ENCODE results near the gene TM9SF2. TPM values are rescaled to one million over a fixed set of nuclear protein-coding genes. Genes with fewer than 3 reads are reported as not detected.

Gene TM9SF2
- total RNA-seq, 3 donors from 2014 or later: 54.5 to 55.8 (median 55.3) TPM

DNA sequence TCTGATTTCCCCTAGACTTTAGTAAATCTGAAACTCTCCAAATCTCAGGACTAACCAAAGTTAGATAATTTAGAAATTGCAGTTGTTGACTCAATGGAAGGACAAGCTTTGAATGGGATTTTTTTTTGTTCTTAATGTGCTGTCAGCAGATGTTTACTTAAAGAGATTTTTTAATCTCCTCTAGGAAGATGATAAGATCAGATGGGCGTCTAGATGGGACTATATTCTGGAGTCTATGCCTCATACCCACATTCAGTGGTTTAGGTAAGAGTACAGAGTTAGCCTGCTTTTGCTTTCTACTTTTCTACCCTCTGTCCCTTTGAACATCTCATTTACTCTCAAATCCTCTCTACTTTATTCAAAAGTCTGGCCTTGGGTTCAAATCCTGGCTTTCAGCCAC is 39.3 kb downstream of the TM9SF2 start:
- Mint-ChIP-seq H3K4me1 (ENCODE audit: low read depth) (peaks cover 44% of the 10 kb centered on the region), H3K4me3 (no peak overlapping the region), H3K9me3 (no peaks in the 10 kb centered on the region), H3K27me3 (ENCODE audit: low read depth) (no peaks in the 10 kb centered on the region), H3K36me3 (ENCODE audit: insufficient read depth) (peaks cover 55% of the 10 kb centered on the region)
- DNase-seq (no peak), ATAC-seq (peak; percentile 33 to 35)

DNA sequence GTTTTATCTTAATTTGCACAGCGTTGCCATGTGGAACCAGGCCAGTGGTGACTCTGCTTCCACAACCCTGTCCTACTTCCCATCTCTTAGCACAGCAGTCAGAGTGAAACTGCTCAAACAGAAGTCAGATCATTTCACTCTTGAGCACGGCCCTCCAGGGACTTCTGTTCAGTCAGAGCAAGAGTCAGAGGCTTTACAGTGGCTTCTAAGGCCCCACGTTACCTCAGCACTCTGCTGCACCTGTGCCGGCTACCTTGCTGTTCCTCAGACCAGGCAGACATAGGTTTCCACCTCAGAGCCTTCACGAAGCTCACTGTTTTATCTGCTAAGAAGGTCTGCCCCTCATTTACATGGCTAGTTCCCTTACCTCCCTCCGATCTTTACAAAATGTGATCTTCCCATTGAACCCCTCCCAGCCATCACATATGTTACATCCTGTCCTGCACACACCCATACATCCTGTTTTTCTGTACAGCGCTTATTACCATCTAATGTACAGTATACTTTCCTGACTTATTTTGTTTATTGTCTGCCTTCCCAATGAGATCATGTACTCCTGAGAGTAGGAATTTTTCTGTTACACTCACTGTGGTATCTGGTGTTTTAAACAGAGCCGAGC is 41.6 kb downstream of the TM9SF2 start:
- DNase-seq (no peak), ATAC-seq (peak; percentile 93 to 96)
- Mint-ChIP-seq H3K4me1 (ENCODE audit: low read depth) (peaks cover 53% of the 10 kb centered on the region), H3K4me3 (peak overlapping the region; percentile 38), H3K36me3 (ENCODE audit: insufficient read depth) (peaks cover 60% of the 10 kb centered on the region), H3K27me3 (ENCODE audit: low read depth) (no peaks in the 10 kb centered on the region), H3K9me3 (no peaks in the 10 kb centered on the region)

DNA sequence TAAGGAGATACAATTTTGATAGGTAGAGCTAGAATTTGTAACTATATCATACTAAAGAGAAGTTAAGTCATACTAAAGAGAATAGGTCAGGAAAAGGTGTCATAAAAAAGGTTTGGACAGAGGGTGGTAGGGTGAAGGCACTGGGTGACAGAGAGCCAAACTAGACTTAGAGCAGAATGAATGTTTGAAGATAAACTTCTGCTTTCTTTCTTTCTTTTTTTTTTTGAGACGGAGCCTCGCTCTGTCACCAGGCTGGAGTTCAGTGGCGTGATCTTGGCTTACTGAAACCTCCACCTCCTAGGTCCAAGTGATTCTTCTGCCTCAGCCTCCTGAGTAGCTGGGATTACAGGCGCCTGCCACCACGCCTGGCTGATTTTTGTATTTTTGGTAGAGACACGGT is 44.1 kb downstream of the TM9SF2 start:
- H3K4me1 Mint-ChIP-seq (ENCODE audit: low read depth): peaks cover 57% of the 10 kb centered on the region

DNA sequence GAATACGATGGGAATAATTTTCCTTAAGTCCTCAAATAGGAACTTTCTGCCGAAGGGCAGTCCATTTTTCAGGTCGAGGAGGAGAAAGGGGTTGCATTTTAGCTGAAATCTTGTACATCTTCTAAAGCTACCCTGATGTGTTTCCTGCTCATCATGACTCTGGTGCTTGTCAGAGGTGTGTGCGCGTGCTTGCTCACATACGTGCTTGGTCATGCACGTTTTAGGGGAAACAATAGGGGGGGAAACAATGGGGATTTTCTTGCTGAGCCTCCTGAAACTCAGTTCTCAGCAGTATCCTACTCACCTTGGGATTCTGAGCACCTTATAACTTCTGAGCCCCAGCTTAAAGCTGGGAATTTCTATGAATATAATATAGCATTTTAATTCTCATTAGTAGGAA is 44.7 kb downstream of the TM9SF2 start:
- H3K36me3 Mint-ChIP-seq (ENCODE audit: insufficient read depth): peaks cover 59% of the 10 kb centered on the region
- no peaks in the 10 kb centered on the region for H3K9me3 Mint-ChIP-seq
- DNase-seq (no peak), ATAC-seq (no peak)
- peaks cover 50% of the 10 kb centered on the region for H3K4me1 Mint-ChIP-seq (ENCODE audit: low read depth)
- no peak overlapping the region for H3K4me3 Mint-ChIP-seq
- no peaks in the 10 kb centered on the region for H3K27me3 Mint-ChIP-seq (ENCODE audit: low read depth)

More for the DNA sequence above, 44.1 kb downstream of the TM9SF2 start:
- Mint-ChIP-seq H3K36me3 (ENCODE audit: insufficient read depth) (peaks cover 64% of the 10 kb centered on the region), H3K4me3 (no peak overlapping the region), H3K27me3 (ENCODE audit: low read depth) (no peaks in the 10 kb centered on the region), H3K9me3 (no peaks in the 10 kb centered on the region)
- DNase-seq: no peak
- ATAC-seq: no peak

DNA sequence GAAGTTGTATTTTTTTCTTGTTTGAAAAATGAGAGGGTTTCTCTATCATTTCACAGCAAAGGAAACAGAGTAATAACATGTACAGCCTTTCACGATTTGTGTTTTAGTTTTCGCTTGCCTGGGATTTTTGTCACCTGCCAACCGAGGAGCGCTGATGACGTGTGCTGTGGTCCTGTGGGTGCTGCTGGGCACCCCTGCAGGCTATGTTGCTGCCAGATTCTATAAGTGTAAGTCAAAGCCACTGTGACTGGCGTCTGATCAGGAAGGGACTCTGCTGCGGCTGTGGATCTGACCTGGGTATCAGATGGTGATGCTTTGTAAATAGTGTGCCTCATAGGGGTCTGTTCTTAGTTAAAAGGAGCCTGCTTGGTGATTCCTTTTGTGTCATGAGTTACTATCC is 45.6 kb downstream of the TM9SF2 start:
- Mint-ChIP-seq H3K9me3 (no peaks in the 10 kb centered on the region), H3K4me1 (ENCODE audit: low read depth) (peaks cover 44% of the 10 kb centered on the region), H3K4me3 (no peak overlapping the region), H3K36me3 (ENCODE audit: insufficient read depth) (peaks cover 60% of the 10 kb centered on the region), H3K27me3 (ENCODE audit: low read depth) (no peaks in the 10 kb centered on the region)
- ATAC-seq (no peak), DNase-seq (no peak)

DNA sequence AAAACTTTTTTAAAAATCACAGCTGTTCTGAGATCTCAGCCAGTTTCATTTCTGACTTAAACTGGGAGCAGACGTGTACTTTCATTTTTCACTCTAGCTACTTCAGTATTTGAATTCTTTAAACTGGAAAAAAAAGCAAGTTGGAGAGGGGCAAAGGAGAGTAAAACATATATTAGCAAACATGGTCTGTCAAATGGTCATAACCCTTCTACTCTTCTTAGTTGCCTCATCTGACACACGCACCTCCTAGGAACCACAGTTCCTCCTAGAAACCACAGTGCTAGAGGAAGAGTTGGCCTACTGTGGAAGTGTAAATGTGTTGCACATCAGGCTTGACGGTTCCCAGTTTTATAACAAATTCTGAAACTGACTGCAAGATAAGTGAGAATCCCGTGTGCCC is 47.2 kb downstream of the TM9SF2 start:
- no peaks in the 10 kb centered on the region for H3K27me3 Mint-ChIP-seq (ENCODE audit: low read depth)
- peaks cover 31% of the 10 kb centered on the region for H3K4me1 Mint-ChIP-seq (ENCODE audit: low read depth)
- ATAC-seq (peak; percentile 48 to 56), DNase-seq (no peak)
- H3K36me3 Mint-ChIP-seq (ENCODE audit: insufficient read depth): peaks cover 60% of the 10 kb centered on the region
- H3K4me3 Mint-ChIP-seq: no peak overlapping the region
- H3K9me3 Mint-ChIP-seq: no peaks in the 10 kb centered on the region

DNA sequence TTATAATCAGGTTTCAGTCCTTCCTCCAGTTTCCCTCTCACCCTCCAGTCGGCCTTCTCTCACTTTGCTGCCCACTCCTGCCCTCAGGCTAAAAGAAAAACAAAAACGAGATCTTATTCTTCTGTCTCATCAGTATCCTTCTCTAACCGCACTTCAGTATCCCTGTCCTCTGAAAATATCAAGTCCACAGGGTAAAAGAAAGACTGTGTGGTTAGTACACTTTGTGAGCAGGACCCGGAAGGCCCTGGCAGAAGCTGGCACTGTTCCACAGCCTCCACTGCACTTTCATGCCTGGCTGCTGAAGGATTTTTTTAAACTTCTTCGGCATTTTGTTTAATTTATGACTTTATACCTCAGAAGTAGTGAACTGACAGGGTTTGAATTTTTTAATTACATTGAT is 51.8 kb downstream of the TM9SF2 start:
- peaks cover 61% of the 10 kb centered on the region for H3K36me3 Mint-ChIP-seq (ENCODE audit: insufficient read depth)

DNA sequence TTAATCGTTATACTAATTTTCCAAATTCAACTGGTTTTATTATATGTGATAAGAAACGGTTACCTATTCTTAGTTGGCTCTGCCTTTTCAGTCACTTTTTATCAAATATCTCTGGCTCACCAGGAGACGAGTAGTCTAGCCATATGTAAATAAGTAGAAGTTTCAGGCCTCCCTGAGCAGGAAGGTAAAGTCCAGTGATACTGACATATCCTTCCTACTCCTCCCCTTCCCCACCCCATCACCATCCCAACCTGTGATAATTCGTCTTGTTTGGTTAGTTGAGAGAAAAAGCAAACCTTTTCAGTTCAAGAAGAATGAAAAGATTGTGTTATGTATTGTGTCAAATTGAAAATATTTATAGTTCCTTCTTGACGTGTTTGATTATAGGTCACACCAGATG is 53.9 kb downstream of the TM9SF2 start:
- DNase-seq: no peak

More for the DNA sequence above, 51.8 kb downstream of the TM9SF2 start:
- Mint-ChIP-seq H3K4me3 (no peak overlapping the region), H3K4me1 (ENCODE audit: low read depth) (peaks cover 25% of the 10 kb centered on the region), H3K9me3 (no peaks in the 10 kb centered on the region), H3K27me3 (ENCODE audit: low read depth) (no peaks in the 10 kb centered on the region)
- no peak for DNase-seq
- no peak for ATAC-seq

DNA sequence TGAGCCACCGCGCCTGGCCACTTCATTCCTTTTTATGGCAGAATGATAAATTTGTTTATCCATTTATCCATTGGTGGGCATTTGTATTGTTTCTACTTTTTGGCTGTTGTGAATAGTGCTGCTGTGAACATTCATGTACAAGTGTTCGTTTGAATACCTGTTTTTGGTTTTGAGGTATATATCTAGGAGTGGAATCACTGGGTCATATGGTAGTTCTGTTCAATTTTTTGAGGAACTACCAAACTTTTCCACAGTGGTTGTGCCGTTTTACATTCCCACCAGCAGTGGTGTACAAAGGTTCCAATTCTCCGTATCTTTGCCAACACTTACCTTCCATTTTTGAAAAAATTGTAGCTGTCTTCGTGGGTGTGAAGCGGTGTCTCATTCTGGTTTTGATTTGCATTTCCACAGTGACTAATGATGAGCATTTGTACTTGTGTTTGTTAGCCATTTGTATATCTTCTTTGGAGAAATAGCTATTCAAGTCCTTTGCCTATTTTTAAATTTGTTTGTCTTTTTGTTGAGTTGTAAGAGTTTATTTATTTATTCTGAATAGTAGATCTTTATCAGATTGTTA is 55.7 kb downstream of the TM9SF2 start:
- no peak for DNase-seq
- peaks cover 12% of the 10 kb centered on the region for H3K4me1 Mint-ChIP-seq (ENCODE audit: low read depth)
- peak in 1 of 2 donors; percentile 61 for ATAC-seq
- no peaks in the 10 kb centered on the region for H3K27me3 Mint-ChIP-seq (ENCODE audit: low read depth)
- H3K36me3 Mint-ChIP-seq (ENCODE audit: insufficient read depth): peaks cover 54% of the 10 kb centered on the region
- H3K4me3 Mint-ChIP-seq: no peak overlapping the region
- no peaks in the 10 kb centered on the region for H3K9me3 Mint-ChIP-seq

More for the DNA sequence above, 53.9 kb downstream of the TM9SF2 start:
- peaks cover 61% of the 10 kb centered on the region for H3K36me3 Mint-ChIP-seq (ENCODE audit: insufficient read depth)
- no peaks in the 10 kb centered on the region for H3K9me3 Mint-ChIP-seq
- H3K27me3 Mint-ChIP-seq (ENCODE audit: low read depth): no peaks in the 10 kb centered on the region
- no peak overlapping the region for H3K4me3 Mint-ChIP-seq
- ATAC-seq: no peak
- peaks cover 13% of the 10 kb centered on the region for H3K4me1 Mint-ChIP-seq (ENCODE audit: low read depth)

DNA sequence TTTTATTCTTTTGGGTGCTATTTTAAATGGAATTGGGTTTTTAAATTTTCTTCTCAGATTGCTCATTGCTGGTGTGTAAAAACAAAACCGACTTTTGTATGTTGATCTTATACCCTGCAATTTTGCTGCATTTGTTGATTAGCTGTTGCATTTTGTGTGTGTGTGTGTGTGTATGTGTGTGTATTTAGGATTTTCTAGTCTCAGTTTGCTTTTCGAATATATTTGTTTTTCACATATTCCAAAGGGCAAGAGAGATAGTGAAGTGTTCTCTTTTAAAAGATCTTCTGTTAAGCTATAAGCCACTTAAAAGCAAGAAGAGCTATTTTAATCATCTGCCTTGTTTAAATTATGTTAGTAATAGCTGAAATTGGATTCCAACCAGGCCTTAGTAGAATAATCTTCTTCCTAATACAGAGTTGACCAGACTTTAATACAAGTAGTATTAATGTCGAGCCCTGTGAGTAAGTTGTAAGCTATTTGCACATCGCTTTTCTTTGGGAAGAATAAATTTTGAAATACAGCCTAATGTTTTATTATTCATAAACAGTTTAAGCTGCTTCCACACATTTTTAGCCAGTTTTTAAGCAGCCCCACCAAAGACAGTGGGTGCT is 57.4 kb downstream of the TM9SF2 start:
- H3K9me3 Mint-ChIP-seq: no peaks in the 10 kb centered on the region
- no peak overlapping the region for H3K4me3 Mint-ChIP-seq
- peaks cover 12% of the 10 kb centered on the region for H3K4me1 Mint-ChIP-seq (ENCODE audit: low read depth)
- ATAC-seq (no peak), DNase-seq (no peak)
- no peaks in the 10 kb centered on the region for H3K27me3 Mint-ChIP-seq (ENCODE audit: low read depth)
- peaks cover 55% of the 10 kb centered on the region for H3K36me3 Mint-ChIP-seq (ENCODE audit: insufficient read depth)

DNA sequence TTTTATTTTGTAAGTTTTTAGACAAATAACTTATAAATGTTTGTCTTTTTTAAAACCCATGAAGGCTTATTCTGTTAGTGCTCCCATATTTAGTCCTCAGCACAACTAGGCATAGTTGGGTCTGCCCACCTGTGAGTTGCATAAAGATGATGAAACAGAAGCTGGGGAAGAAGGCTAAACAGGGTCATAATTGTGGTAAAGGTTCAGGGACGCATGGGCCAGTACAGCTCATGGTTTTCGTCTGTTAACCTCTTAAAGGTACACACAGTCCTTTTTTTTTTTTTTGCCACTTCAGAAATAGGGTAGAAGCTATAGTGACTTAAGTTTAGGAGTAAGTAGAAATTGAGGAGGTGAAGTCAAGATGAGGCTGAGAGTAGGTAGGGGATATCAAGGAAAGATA is 58.3 kb downstream of the TM9SF2 start:
- H3K9me3 Mint-ChIP-seq: no peaks in the 10 kb centered on the region
- H3K27me3 Mint-ChIP-seq (ENCODE audit: low read depth): no peaks in the 10 kb centered on the region
- H3K4me1 Mint-ChIP-seq (ENCODE audit: low read depth): peaks cover 12% of the 10 kb centered on the region
- ATAC-seq (no peak), DNase-seq (no peak)
- peaks cover 49% of the 10 kb centered on the region for H3K36me3 Mint-ChIP-seq (ENCODE audit: insufficient read depth)
- no peak overlapping the region for H3K4me3 Mint-ChIP-seq

DNA sequence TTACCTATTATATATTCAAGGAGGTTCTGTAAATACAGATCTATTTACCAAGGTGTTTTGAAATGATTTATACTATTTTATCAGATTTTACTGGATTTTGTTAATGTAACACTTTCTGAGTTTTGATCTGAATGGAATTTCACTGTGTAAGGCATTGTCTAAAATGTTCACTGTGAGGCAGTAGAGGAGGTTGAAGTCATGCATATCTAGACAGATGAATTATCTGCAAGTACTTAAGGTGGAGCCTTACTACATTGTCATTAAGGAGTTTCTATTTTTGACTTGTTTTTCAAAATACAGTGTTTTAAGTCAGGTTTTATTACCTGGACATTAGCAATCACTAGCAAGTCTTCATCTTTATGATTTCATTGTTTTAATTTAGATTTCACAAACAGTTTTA is 62.1 kb downstream of the TM9SF2 start:
- DNase-seq (no peak), ATAC-seq (no peak)
- peaks cover 4% of the 10 kb centered on the region for H3K9me3 Mint-ChIP-seq
- H3K36me3 Mint-ChIP-seq (ENCODE audit: insufficient read depth): peaks cover 28% of the 10 kb centered on the region
- H3K4me1 Mint-ChIP-seq (ENCODE audit: low read depth): peaks cover 4% of the 10 kb centered on the region
- H3K27me3 Mint-ChIP-seq (ENCODE audit: low read depth): no peaks in the 10 kb centered on the region
- no peak overlapping the region for H3K4me3 Mint-ChIP-seq

DNA sequence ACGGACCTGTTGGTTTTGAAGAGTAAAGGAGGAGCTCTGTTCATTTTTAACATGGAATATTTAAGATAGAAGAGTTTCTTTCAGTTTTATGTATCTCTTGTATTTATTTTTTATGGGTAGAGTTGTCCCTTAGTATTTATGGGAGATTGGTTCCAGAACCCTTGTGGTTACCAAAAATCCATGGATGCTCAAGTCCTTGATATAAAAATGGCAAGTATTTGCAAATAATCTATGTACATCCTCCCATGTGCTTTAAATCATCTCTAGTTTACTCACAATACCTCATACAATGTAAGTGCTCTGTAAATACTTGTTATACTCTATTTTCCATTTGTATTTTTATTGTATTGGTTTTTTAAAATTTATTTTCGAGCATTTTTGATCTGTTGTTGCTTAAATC is 63.1 kb downstream of the TM9SF2 start:
- DNase-seq: no peak
- Mint-ChIP-seq H3K36me3 (ENCODE audit: insufficient read depth) (peaks cover 22% of the 10 kb centered on the region), H3K4me1 (ENCODE audit: low read depth) (peaks cover 4% of the 10 kb centered on the region), H3K4me3 (no peak overlapping the region), H3K27me3 (ENCODE audit: low read depth) (no peaks in the 10 kb centered on the region), H3K9me3 (peaks cover 8% of the 10 kb centered on the region)
- no peak for ATAC-seq

DNA sequence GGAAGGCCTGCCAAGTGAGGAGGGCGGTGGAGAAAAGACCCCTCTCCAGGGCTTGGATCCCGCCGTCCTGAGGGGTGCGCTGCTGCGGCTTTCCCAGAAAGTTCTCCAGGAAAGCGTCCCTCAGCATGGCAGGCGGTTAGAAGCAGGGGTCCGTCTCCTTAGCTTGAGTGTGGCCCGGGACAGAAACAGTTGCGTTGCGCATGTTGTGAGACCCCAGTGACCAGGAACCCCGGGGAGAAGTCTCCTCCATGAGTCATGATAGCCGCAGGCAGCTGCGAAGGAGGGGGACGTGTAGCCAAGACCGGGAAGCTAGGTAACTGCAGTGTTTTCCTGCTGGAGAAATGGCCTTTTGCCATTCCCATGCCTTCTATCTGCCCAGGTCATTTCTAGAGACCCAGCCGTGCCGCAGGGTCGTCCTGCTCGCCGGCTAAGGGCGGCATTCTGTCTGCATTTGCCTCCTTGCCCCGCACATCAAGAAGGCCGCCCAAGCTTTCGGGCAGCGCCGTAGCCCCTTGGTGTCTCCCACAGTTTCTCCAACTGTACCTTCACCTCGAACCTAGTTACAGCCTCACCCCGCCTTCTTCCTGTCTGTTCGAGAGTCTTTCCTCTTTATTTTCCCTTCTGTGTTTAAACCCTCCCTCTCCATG is 64.3 kb downstream of the TM9SF2 start:
- DNase-seq (no peak), ATAC-seq (no peak)
- Mint-ChIP-seq H3K4me3 (peak overlapping the region; percentile 83), H3K27me3 (ENCODE audit: low read depth) (no peaks in the 10 kb centered on the region), H3K9me3 (peaks cover 8% of the 10 kb centered on the region), H3K4me1 (ENCODE audit: low read depth) (peaks cover 4% of the 10 kb centered on the region), H3K36me3 (ENCODE audit: insufficient read depth) (peaks cover 19% of the 10 kb centered on the region)

Measured in activated T-cell treated with anti-CD3 and anti-CD28 coated beads, Interleukin-2, amount 50 U/mL, for 4 hours (primary cell).